Gastrocnemius medialis (tissue), 4 donors: Measurements from ENCODE around the gene PTGR2.

Source experiments
- POLR2A ChIP-seq, 2 donors: fragments of 450-650 bp; IDR thresholded peaks; one replicate each; pipeline ENCODE4 v1.6.1; 2017; ENCODE audit warnings: antibody characterized with exemption in 2 of 2, mild to moderate bottlenecking in 2 of 2, moderate library complexity in 2 of 2
- TF ChIP-seq, protein P1 (sequence below), 5 experiments: fragments of 450-650 bp in 3 of 5; fragments of 200-600 bp in 2 of 5; sonication (generic) in 2 of 5; IDR thresholded peaks in 4 of 5; conservative IDR thresholded peaks in 1 of 5; 1 replicate in 4 of 5; 2 replicates in 1 of 5; pipeline ENCODE4 v1.5.1; 2016 to 2019; ENCODE audit warnings: antibody characterized with exemption in 5 of 5, mild to moderate bottlenecking in 3 of 5, moderate library complexity in 3 of 5

DNA sequence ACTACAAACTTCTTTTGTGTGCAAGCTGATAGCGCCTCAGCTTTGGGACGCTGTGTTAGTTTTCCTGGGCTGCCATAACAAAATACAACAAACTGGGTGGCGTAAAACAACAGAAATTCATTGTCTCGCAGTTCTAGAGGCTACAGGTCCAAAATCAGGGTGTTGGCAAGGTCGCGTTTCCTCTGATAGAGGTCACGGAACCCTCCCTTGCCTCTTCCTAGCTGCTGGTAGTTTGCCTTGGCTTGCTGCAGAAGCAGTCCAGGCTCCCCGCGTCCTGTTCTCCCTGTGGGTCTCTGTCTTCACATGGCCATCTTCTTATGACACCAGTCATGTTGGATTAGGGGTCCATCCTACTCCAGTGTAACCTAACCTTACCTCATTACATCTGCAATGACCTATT is 32.8 kb upstream of the PTGR2 start:
- TF ChIP-seq, protein P1, sequence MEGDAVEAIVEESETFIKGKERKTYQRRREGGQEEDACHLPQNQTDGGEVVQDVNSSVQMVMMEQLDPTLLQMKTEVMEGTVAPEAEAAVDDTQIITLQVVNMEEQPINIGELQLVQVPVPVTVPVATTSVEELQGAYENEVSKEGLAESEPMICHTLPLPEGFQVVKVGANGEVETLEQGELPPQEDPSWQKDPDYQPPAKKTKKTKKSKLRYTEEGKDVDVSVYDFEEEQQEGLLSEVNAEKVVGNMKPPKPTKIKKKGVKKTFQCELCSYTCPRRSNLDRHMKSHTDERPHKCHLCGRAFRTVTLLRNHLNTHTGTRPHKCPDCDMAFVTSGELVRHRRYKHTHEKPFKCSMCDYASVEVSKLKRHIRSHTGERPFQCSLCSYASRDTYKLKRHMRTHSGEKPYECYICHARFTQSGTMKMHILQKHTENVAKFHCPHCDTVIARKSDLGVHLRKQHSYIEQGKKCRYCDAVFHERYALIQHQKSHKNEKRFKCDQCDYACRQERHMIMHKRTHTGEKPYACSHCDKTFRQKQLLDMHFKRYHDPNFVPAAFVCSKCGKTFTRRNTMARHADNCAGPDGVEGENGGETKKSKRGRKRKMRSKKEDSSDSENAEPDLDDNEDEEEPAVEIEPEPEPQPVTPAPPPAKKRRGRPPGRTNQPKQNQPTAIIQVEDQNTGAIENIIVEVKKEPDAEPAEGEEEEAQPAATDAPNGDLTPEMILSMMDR (IDR thresholded peaks at IDR 0.05 in 4 of 5, conservative IDR thresholded peaks at IDR 0.05 in 1 of 5) = no peak
- no peak for TF ChIP-seq POLR2A (IDR thresholded peaks at IDR 0.05)
